ENCODE measurements around the gene SORD. TPM values are rescaled to one million over a fixed set of nuclear protein-coding genes. Genes with fewer than 3 reads are reported as not detected.

The SORD gene
- total and polyA plus RNA-seq, 10 of the 15 experiments (the other 5 are each of a cell fraction or from before 2014, with no cell fraction given) = 7.5 to 51.6 (median 40.1) TPM

DNA sequence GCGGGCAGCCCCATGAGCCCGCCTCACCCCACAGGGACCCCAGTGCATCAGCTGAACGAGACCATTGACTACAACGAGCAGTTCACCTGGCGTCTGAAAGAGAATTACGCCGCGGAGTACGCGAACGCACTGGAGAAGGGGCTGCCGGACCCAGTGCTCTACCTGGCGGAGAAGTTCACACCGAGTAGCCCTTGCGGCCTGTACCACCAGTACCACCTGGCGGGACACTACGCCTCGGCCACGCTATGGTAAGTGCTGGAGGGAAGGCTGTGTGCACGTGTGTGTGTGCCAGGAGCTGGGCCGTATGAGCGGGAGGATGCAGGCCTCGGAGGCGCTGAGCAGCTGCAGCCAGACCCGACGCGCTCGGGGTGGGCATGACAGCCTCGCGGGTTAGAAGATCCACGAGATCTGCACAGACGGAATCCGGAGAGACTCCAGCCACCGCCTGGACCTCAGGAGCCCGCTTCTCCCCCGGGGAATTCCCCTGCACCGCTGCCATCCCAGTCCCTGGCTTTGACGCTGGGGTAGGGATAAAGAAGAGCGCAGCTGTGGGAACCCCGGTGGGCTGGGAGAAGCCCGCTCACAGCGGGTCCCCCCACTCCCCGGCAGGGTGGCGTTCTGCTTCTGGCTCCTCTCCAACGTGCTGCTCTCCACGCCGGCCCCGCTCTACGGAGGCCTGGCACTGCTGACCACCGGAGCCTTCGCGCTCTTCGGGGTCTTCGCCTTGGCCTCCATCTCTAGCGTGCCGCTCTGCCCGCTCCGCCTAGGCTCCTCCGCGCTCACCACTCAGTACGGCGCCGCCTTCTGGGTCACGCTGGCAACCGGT is 93.7 kb downstream of the SORD start:
- H3K27me3 ChIP-seq (replicated peaks in 1 of 2; ENCODE audit: control insufficient read depth in 2 of 2, insufficient read depth in 2 of 2, low read length in 1 of 2) = peaks cover 24 to 39% of the 10 kb centered on the region in 2 experiments
- ATAC-seq (no peak), DNase-seq (ENCODE audit: low read depth, low spot score) (no peak), FAIRE-seq (no peak)
- WGBS (ENCODE audit: insufficient coverage, insufficient replicate concordance, low lambda C conversion rate, missing lambda C conversion rate) = 28% methylated on average over 60 of the region's 65 CpGs
- ChIA-PET POLR2A (no interaction called here), CTCF (interaction anchor here (1.1 kb wide), 1 partner anchor 47 kb away, joined by 3 read pairs; no protein-coding TSS in a partner anchor), SMC1A (ENCODE audit: uncharacterized antibody, unreplicated experiment) (no interaction called here), RAD21 (ENCODE audit: unreplicated experiment) (no interaction called here)
- H4K20me1 ChIP-seq (ENCODE audit: control insufficient read depth, insufficient read depth) = no peaks in the 10 kb centered on the region
- H3K4me2 ChIP-seq (ENCODE audit: control insufficient read depth, insufficient read depth) = no peak overlapping the region
- no peak overlapping the region for H2AFZ ChIP-seq (ENCODE audit: control insufficient read depth, low read depth, low read length)
- intact Hi-C loops (cut with micrococcal nuclease; ENCODE audit: unreplicated experiment) = no loop called here
- no peak overlapping the region for H3K27ac ChIP-seq (ENCODE audit: control insufficient read depth, insufficient read depth)
- H3K36me3 ChIP-seq (ENCODE audit: control insufficient read depth in 2 of 2, insufficient read depth in 2 of 2, low read length in 1 of 2) = no peaks in the 10 kb centered on the region
- TF ChIP-seq, protein P1, sequence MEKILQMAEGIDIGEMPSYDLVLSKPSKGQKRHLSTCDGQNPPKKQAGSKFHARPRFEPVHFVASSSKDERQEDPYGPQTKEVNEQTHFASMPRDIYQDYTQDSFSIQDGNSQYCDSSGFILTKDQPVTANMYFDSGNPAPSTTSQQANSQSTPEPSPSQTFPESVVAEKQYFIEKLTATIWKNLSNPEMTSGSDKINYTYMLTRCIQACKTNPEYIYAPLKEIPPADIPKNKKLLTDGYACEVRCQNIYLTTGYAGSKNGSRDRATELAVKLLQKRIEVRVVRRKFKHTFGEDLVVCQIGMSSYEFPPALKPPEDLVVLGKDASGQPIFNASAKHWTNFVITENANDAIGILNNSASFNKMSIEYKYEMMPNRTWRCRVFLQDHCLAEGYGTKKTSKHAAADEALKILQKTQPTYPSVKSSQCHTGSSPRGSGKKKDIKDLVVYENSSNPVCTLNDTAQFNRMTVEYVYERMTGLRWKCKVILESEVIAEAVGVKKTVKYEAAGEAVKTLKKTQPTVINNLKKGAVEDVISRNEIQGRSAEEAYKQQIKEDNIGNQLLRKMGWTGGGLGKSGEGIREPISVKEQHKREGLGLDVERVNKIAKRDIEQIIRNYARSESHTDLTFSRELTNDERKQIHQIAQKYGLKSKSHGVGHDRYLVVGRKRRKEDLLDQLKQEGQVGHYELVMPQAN (conservative IDR thresholded peaks at IDR 0.05) = no peak
- TF ChIP-seq ZNF622 (IDR thresholded peaks at IDR 0.05) = no peak
- no TSS peak for BruUV-seq (replicated peaks)
- H3K9ac ChIP-seq (ENCODE audit: control insufficient read depth, insufficient read depth, low read length) = no peak overlapping the region
- no peaks in the 10 kb centered on the region for H3K9me3 ChIP-seq (replicated peaks; ENCODE audit: control insufficient read depth, insufficient read depth, low read length)
- H3K4me1 ChIP-seq (ENCODE audit: control insufficient read depth, insufficient read depth, low read length) = no peaks in the 10 kb centered on the region; the same call in 1 of the 2 replicates
- no peaks in the 10 kb centered on the region for H3K79me2 ChIP-seq (ENCODE audit: control insufficient read depth, insufficient read depth, low read length)
- in situ Hi-C loops (cut with MboI) = loop anchor here (10.0 kb wide), 1 partner anchor 58 kb away; no protein-coding TSS in a partner anchor
- no peak overlapping the region for H3K4me3 ChIP-seq

Measured in GM12878 (cell line).